Endothelial cell of umbilical vein (primary cell): ENCODE measurements around the gene AKAP11. TPM values are rescaled to one million over a fixed set of nuclear protein-coding genes. Genes with fewer than 3 reads are reported as not detected.

Experiments used
- BruUV-seq: library from RNA; stranded (reverse); fragments of 400-500 nt; replicated peaks from 2 replicates; lab custom pipeline; 2021; lab: Mats Ljungman, UMichigan
- CTCF ChIA-PET: fragments of 300-600, 350-600 bp; sonication (Branson Sonifier 250); formaldehyde crosslinking; loops from one replicate; lab custom pipeline; 2021; ENCODE audit warnings: antibody characterized with exemption, inconsistent platforms; lab: Charles Lee
- POLR2A ChIA-PET: fragments of 300-600, 350-600 bp; sonication (Branson Sonifier 250); formaldehyde crosslinking; loops from one replicate; lab custom pipeline; 2021; ENCODE audit warnings: antibody characterized with exemption, inconsistent platforms; lab: Charles Lee
- DNase-seq: peaks from one replicate; pipeline ENCODE4 v3.0.0-alpha.2; 2011; ENCODE audit warnings: low read depth, low spot score
- FAIRE-seq: peaks from 2 replicates; lab custom pipeline; 2011; peaks lifted over from hg19 to GRCh38; lab: Jason Lieb, UNC
- H2AFZ ChIP-seq: 2 replicates; pipeline ENCODE4 v1.6.0; 2012; ENCODE audit warnings: low read depth, low read length, control low read depth, inconsistent platforms
- H3K27ac ChIP-seq: 2 replicates; pipeline ENCODE4 v1.5.1; 2011; ENCODE audit warnings: low read depth, mild to moderate bottlenecking, control low read depth, low read length, moderate library complexity; ENCODE audit not compliant: insufficient read depth
- H3K27me3 ChIP-seq, 2 experiments: 2 replicates each; pipeline versions ENCODE4 v1.6.0 to v1.6.1; 2011; ENCODE audit warnings: low read length in 2 of 2, mixed read lengths in 1 of 2; ENCODE audit not compliant: control insufficient read depth in 2 of 2, insufficient read depth in 2 of 2
- H3K36me3 ChIP-seq, 2 experiments: 2 replicates in 1 of 2; 3 replicates in 1 of 2; pipeline ENCODE4 v1.5.1; 2011; ENCODE audit warnings: low read length in 2 of 2, mild to moderate bottlenecking in 1 of 2, moderate library complexity in 1 of 2; ENCODE audit not compliant: control insufficient read depth in 2 of 2, insufficient read depth in 2 of 2; ENCODE audit errors: extremely low read depth in 1 of 2
- H3K4me1 ChIP-seq: 3 replicates; pipeline ENCODE4 v1.5.1; 2011; ENCODE audit warnings: mild to moderate bottlenecking, low read length; ENCODE audit not compliant: control insufficient read depth, insufficient read depth; ENCODE audit errors: extremely low read depth
- H3K4me2 ChIP-seq: 2 replicates; pipeline ENCODE4 v1.6.1; 2011; ENCODE audit warnings: low read length, control low read depth, mixed read lengths; ENCODE audit not compliant: insufficient read depth
- H3K4me3 ChIP-seq, 3 experiments: fragments of 200-600 bp in 1 of 3; sonication (generic), shearing (Covaris generic) in 1 of 3; replicated peaks in 1 of 3; 2 replicates each; pipeline ENCODE4 v1.5.1; 2011 to 2016; ENCODE audit warnings: control low read depth in 3 of 3, low read length in 3 of 3, mild to moderate bottlenecking in 2 of 3, inconsistent platforms in 1 of 3, low read depth in 1 of 3, moderate library complexity in 1 of 3; ENCODE audit not compliant: insufficient read depth in 1 of 3
- H3K79me2 ChIP-seq: 2 replicates; pipeline ENCODE4 v1.6.0; 2012; ENCODE audit warnings: low read length, inconsistent platforms; ENCODE audit not compliant: control insufficient read depth, insufficient read depth
- H3K9ac ChIP-seq: replicated peaks from 2 replicates; pipeline ENCODE3; 2011; ENCODE audit warnings: low read length, control low read depth; ENCODE audit not compliant: insufficient read depth; ENCODE audit errors: extremely low read depth
- H3K9me1 ChIP-seq: replicated peaks from 3 replicates; pipeline ENCODE4 v1.6.0; 2011; ENCODE audit warnings: mild to moderate bottlenecking, low read length; ENCODE audit not compliant: control insufficient read depth, insufficient read depth; ENCODE audit errors: extremely low read depth
- H3K9me3 ChIP-seq: replicated peaks from 2 replicates; pipeline ENCODE4 v1.5.1; 2012; ENCODE audit warnings: low read length, inconsistent platforms; ENCODE audit not compliant: control insufficient read depth, insufficient read depth
- H4K20me1 ChIP-seq: replicated peaks from 2 replicates; pipeline ENCODE3; 2011; ENCODE audit warnings: mild to moderate bottlenecking, low read length; ENCODE audit not compliant: control insufficient read depth, insufficient read depth; ENCODE audit errors: extremely low read depth
- EZH2 ChIP-seq: IDR thresholded peaks from 2 replicates; pipeline ENCODE4 v1.6.1; 2012; ENCODE audit warnings: borderline replicate concordance, low read depth, mild to moderate bottlenecking, moderate library complexity, low read length, inconsistent platforms; ENCODE audit not compliant: severe bottlenecking
- FOS ChIP-seq: IDR thresholded peaks from 2 replicates; pipeline ENCODE4 v1.6.1; 2011; ENCODE audit warnings: mild to moderate bottlenecking, low read length, moderate library complexity, borderline replicate concordance; ENCODE audit not compliant: insufficient read depth
- GATA2 ChIP-seq: IDR thresholded peaks from 2 replicates; pipeline ENCODE4 v1.7.0; 2011; ENCODE audit warnings: low read depth, mild to moderate bottlenecking, moderate library complexity, mixed read lengths, low read length; ENCODE audit not compliant: insufficient read length, insufficient read depth
- JUN ChIP-seq: IDR thresholded peaks from 2 replicates; pipeline ENCODE4 v1.6.1; 2011; ENCODE audit warnings: borderline replicate concordance, low read depth; ENCODE audit not compliant: insufficient read length, insufficient read depth
- MYC ChIP-seq: IDR thresholded peaks from one replicate; pipeline ENCODE4 v1.6.1; 2011; ENCODE audit warnings: mild to moderate bottlenecking, low read depth, low read length
- POLR2A ChIP-seq: IDR thresholded peaks from 2 replicates; pipeline ENCODE4 v1.6.1; 2012; ENCODE audit warnings: low read depth, mild to moderate bottlenecking, control low read depth, low read length
- POLR2AphosphoS5 ChIP-seq: IDR thresholded peaks from 2 replicates; pipeline ENCODE4 v1.6.1; 2012; ENCODE audit warnings: low read depth, mild to moderate bottlenecking, control low read depth, low read length, moderate library complexity; ENCODE audit not compliant: insufficient read depth
- dilution Hi-C: fragments of 300-500 bp; cut with MboI; formaldehyde crosslinking; loops from one replicate; pipeline ENCODE4 v1.15.0; 2019; ENCODE audit warnings: low sequenced_read_pairs; ENCODE audit not compliant: extremely low pct_ligation_motif_present
- intact Hi-C: fragments of 100-400 bp; cut with micrococcal nuclease; formaldehyde crosslinking; loops from one replicate; pipeline ENCODE4 v1.10.0; 2022
- polyA plus RNA-seq, 4 experiments: library from polyadenylated mRNA; depleted of rRNA in 3 of 4; stranded (reverse) in 3 of 4; unstranded in 1 of 4; fragments of >200 nt; gene quantifications; 2 replicates each; pipeline versions ENCODE4 v1.2.1 to v1.2.3, GENCODE V29; 2011 to 2012; ENCODE audit warnings: missing spikeins in 1 of 4
- total RNA-seq: library from RNA; stranded (reverse); gene quantifications from 2 replicates; pipeline ENCODE4 v1.2.3, GENCODE V29; 2021
- TF ChIP-seq, protein P1 (sequence below): IDR thresholded peaks from 2 replicates; pipeline ENCODE4 v1.6.1; 2011; ENCODE audit not compliant: insufficient read depth, insufficient read length
- TF ChIP-seq, protein P2 (sequence below), 2 donors: IDR thresholded peaks; 1 replicate in 1 of 2; 2 replicates in 1 of 2; pipeline ENCODE4 v1.5.1; 2011; ENCODE audit warnings: low read length in 2 of 2, mild to moderate bottlenecking in 2 of 2, moderate library complexity in 2 of 2, control low read depth in 1 of 2, inconsistent platforms in 1 of 2, low read depth in 1 of 2; ENCODE audit not compliant: insufficient read depth in 1 of 2; ENCODE audit errors: extremely low read depth in 1 of 2

Gene AKAP11
- total and polyA plus RNA-seq, 2 donors (not counting 3 experiments of a cell fraction or from before 2014, with no cell fraction given): 4.9 to 20.2 TPM

DNA sequence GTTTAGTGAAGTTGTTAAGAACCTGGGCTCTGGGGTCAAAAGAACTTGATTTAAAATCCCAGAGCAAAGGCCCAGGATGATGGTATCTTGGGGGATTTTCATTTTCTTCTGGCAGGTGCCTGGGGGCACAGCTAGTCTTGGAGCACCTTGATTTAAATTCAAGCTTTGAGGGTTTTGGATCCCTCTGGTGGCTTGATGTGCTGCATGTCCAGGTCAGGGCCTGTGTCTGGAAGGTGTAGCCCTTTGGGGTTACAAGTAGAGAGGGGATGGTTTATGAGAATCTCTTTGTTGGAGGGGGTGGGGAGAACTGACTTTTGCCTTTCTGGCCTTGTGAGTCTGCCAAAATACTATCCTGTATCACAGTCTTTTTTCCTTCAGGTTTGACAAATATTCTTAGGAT, 55.8 kb downstream of the AKAP11 start:
- Histone ChIP-seq H3K9me1 (no peaks in the 10 kb centered on the region), H3K4me1 (no peaks in the 10 kb centered on the region), H2AFZ (no peak overlapping the region), H3K27ac (no peak overlapping the region), H3K36me3 (no peaks in the 10 kb centered on the region), H4K20me1 (no peaks in the 10 kb centered on the region), H3K79me2 (no peaks in the 10 kb centered on the region), H3K27me3 (no peaks in the 10 kb centered on the region), H3K9ac (no peak overlapping the region), H3K4me3 (no peak overlapping the region), H3K9me3 (no peaks in the 10 kb centered on the region), H3K4me2 (no peak overlapping the region)
- TF ChIP-seq, protein P1, sequence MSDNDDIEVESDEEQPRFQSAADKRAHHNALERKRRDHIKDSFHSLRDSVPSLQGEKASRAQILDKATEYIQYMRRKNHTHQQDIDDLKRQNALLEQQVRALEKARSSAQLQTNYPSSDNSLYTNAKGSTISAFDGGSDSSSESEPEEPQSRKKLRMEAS: no peak
- TF ChIP-seq POLR2A (no peak), JUN (no peak), GATA2 (no peak), EZH2 (no peak), POLR2AphosphoS5 (no peak), MYC (no peak), FOS (no peak)
- TF ChIP-seq, protein P2, sequence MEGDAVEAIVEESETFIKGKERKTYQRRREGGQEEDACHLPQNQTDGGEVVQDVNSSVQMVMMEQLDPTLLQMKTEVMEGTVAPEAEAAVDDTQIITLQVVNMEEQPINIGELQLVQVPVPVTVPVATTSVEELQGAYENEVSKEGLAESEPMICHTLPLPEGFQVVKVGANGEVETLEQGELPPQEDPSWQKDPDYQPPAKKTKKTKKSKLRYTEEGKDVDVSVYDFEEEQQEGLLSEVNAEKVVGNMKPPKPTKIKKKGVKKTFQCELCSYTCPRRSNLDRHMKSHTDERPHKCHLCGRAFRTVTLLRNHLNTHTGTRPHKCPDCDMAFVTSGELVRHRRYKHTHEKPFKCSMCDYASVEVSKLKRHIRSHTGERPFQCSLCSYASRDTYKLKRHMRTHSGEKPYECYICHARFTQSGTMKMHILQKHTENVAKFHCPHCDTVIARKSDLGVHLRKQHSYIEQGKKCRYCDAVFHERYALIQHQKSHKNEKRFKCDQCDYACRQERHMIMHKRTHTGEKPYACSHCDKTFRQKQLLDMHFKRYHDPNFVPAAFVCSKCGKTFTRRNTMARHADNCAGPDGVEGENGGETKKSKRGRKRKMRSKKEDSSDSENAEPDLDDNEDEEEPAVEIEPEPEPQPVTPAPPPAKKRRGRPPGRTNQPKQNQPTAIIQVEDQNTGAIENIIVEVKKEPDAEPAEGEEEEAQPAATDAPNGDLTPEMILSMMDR (IDR thresholded peaks at IDR 0.05; ENCODE audit: extremely low read depth in 1 of 2, insufficient read depth in 1 of 2, low read depth in 1 of 2, low read length in 2 of 2): no peak
- intact Hi-C loops: no loop called here
- FAIRE-seq (no peak), DNase-seq (no peak)
- BruUV-seq: no TSS peak
- dilution Hi-C loops: no loop called here
- CTCF ChIA-PET: no interaction called here
- POLR2A ChIA-PET: no interaction called here
